HG03135 (cell line): Measurements from ENCODE around the gene OR2C3.
"Not testable (repeated sequence)": the region's sequence is repeated elsewhere in the genome, so short reads cannot be mapped to it uniquely, and the experiment has no call there.

Source experiments
- ATAC-seq: cut with Tn5 transposase; IDR thresholded peaks from one replicate; pipeline ENCODE4 v1.9.1; 2021; ENCODE audit warnings: mild to moderate bottlenecking, moderate library complexity; ENCODE audit not compliant: unreplicated experiment

The OR2C3 gene

DNA sequence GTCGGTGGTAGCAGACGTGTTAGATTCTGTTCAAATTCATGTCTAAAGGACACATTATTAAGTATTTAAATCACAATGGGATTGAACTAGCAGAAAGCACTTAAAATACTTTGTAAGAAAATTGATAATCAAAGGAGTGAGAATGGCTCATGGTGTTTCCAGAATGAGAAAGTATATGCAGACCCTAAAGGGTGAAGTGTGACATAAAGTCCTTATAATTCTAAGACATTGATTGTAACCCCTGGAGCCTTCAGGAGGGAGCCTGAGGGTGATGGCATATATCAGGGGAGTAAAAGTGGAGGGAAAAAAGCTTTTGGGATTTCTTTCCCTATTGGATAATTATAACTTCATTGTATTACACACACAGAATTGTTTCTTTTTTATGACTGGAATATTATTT, at the start of gene OR2C3:
TSS of gene OR2C3 (minus strand) at position 101 of the 400 bp plus-strand sequence. CDS start 3,929 bp downstream, outside the sequence.
- ATAC-seq: no peak

DNA sequence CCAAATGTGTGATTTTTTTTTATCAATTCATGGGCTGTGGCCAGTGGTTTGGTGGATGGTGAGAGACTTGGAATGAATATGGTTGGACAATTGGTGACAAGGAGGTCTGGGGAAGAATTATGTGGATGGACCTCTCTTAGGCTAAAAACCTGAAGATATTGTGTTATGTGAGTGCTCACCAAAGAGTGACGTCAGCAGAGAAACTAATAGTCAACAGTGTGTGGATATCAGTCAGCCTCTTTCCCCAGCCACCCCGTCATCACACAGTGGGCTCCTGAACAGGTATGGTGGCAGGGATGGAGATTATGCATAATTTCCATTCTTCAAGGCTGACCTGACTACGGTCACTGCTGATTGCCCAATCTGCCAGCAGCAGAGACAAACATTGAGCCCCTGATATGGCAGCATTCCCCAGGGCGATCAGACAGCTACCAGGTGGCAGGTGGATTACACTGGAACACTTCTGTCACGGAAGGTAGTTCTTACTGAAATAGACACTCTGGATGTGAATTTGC, 42.8 kb upstream of the OR2C3 start:
- ATAC-seq: no peak

GRCh38 chr1:247576514-247576913, 40.3 kb upstream of the OR2C3 start:
- ATAC-seq: no peak

- ATAC-seq: no peak
These were observed 38.4 kb upstream of the OR2C3 start for GRCh38 chr1:247574664-247575063.

GRCh38 chr1:247574236-247574635, 38.0 kb upstream of the OR2C3 start:
- ATAC-seq: no peak

DNA sequence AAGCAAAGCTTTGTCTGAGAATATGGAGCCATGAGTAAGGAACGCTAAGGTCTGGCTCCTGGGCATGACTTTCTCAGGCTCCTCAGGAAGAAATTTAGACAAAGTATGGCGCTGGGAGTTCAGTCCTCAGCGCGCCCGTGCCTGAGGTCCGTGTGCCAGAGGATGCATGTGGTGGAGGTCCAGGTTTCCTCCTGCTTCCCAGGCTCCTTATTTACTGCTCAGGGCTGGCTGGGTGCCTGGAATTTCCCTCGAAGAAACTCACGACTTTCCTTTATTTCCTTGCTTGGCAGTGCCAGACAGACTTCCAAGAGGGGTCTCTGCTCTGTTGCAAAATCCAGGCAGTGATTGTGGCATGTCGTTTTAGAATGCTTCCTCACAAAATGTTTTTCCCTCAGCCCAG, 26.0 kb upstream of the OR2C3 start:
- ATAC-seq: no peak

DNA sequence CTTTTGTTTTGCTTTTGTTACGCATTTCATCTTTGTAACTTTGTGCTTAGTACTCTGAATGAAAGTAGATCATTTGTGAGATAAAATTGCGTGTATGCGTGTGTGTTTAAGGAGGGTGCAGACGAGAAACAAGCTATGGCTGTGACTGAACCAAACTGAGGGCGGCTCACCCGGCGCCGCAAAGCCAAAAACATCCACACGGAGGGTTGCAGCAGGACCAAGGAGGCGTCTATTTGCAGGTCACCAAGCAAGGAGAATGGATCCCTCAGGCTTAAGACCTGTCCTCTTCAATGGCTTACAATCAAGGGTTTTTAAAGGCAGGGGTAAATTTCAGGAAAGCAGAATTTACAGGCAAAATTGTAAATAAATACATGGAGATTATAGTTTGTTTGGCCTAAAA, 25.5 kb upstream of the OR2C3 start:
- ATAC-seq: no peak

DNA sequence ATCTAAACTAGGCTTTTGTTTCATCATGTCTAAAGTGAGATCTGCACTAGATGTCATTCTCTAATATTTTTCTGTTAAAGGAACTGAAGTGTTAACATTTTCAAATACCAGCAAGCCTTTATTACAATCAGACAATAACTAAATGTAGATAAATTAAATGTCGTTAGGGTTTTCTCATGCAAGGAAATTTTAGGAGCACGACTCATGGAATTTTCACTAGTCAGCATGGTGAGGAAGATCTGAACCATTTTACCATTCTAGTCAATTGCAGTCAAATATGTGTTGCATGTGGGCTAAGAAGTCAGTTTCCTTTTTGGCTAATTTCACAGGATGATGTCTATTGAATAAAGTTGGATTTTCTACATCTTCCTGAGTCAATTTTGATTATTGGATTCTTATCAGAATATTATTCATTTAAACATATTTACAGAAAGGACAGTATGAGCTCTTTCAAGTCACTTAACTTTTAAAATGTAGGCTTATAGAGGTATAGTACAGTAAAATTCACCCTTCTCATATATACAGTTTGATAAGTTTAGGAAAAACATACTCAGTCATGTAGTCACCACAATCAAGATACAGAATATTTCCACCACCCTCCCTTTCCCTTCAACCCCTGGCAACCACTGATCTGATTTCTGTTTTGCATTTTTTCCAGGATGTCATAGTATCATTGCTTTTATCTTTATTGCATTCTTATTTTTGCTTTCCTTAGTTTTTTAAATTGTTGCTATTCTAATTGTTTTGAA, 21.9 kb upstream of the OR2C3 start:
- no peak for ATAC-seq

DNA sequence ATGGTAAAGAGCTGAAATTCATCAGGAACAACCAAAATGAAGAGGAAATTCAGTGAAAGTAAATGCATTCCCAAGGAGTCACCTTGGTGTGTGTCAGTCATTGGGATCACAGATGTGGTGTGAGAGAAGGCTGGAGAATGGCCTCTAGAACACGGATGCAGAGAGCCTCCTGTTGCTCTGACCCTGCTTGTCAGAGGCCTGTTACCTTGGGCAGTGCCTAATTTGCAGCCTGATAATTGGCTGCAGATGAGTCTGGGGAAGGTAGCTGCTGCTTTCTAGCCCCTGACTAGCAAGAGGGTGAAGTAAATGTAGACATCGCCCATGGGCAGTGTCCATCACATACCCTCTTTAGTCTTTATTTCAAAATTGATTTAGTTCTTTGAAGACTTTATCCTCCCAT, 16.0 kb upstream of the OR2C3 start:
- no peak for ATAC-seq

- ATAC-seq: no peak
These were observed 15.5 kb upstream of the OR2C3 start for GRCh38 chr1:247551721-247552120.

DNA sequence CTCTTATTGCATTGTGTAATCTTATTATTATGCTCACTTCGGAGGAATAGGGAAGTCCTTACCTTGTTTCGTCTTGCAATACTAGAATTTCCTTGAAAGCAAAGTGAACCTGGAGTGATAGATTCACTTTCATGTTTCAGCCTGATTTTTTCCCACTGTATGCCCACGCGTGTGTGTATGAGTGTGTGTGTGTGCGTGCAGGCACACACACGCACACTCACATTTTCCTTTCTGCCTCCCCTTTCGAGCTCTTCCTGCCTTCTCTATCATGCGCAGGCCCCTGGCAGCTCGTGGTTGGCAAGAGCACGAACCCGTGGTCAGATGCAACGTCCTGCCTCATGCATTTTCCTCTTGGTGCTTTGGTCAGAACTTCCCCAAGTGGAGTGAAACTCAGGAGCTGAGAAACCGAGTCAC, 12.5 kb upstream of the OR2C3 start, which contains the start of gene GCSAML:
TSS of gene GCSAML (plus strand) at position 366 of the 414 bp plus-strand sequence. CDS start 58 bp downstream, outside the sequence.
- ATAC-seq: no peak

GRCh38 chr1:247548092-247548491, 11.9 kb upstream of the OR2C3 start:
- no peak for ATAC-seq

DNA sequence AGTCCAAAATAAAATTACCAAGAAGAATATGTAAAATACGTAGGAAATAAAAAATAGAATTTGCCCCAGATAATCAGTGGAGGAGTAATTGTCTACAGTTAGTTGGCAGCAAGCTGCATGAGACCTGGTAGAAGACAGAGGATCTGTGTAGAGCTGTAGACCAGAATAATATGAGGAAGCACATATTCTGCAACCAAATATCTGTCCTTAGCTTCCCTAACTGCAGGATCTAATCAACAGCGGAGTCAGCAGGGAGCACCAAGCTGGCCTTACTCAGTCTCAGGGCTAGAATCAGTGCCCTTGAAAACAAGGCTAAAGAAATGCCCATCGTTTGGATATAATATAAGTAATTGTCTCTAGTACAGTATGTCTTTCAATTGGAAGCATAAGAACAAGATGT, 6.6 kb upstream of the OR2C3 start:
- no peak for ATAC-seq

- no peak for ATAC-seq
These were observed 4.3 kb upstream of the OR2C3 start for GRCh38 chr1:247540581-247540980.

GRCh38 chr1:247539215-247539614, 3.0 kb upstream of the OR2C3 start:
- no peak for ATAC-seq

GRCh38 chr1:247538561-247538960, 2.3 kb upstream of the OR2C3 start:
- no peak for ATAC-seq

DNA sequence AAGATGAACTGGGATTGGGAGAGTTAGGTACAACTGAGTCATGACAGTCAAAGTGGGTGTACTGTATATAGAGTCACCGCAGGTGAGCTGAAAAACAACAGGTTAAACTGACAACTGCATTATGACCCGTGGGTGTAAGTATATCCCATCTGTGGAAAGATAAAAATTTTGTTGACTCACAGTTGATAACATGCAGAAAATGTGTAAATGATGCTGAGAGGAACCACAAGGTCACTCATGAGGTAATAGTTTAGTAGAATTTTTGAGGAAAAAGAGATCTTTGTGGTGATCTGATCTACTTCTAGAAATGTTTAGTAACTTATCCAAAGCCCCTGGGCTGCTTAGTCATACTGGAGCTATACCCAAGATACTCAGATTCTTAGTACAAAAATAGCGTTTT, 838 bp downstream of the OR2C3 start:
- ATAC-seq: no peak

DNA sequence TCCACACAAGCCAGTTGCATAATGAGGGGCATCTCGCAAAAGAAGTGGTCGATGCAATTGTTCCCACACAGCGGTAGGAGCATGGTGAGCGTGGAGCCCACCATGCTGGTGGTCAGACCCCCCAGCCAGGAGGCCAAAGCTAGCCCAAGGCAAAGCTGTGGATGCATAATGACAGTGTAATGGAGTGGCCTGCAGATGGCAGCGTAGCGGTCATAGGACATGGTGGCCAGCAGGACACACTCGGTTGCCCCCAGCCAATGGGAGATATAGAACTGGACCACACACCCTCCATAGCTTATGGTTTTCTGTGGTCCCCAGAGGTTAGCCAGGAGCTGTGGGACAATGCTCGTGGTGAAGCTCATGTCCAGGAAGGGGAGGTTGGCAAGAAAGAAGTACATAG, 4.3 kb downstream of the OR2C3 start:
- ATAC-seq: no peak

DNA sequence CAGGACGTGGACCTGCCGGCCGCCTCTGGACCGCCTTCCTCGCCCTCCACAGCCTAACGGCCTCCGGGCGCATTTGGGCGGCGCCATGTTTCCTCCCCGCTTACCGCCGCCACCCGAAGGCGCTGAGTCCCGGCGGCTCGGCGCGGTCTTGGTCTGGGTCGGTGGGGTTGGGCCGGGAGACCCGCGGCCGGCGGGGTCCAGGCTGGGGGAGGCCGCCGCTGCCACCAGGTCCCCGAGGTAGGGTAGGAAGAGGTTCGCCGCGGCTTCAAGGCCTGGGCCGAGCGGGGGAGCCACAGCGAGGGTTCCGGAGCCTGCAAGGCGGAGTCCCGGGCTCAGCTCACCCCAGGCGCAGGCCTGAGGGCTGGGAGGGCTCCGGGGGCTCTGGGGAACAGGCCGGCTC, 5.5 kb downstream of the OR2C3 start:
- ATAC-seq: no peak

DNA sequence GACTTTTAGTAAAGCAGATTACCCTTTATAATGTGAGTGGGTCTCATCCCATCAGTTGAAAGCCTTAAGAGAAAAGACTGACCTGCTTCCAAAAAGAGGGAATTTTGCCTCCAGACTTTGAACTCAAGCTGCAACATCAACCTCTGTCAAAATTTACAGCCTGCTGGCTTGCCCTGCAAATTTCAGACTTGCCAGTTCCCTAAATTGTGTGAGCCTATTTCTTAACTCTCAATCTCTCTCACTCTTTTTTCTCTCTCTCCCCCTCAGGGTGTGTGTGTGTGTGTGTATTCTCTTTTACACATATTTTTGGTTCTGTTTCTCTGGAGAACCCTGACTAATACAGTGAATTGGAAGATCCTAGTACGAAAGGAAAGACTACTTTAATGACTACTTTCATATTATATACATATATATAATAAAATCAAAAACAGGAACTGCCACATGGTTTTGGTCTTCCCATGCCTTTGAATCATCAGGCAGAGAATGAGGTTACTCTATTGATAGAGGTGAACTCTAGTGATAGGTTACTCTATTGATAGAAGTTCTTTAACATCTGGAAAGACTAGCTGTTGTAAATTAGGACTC, 6.4 kb downstream of the OR2C3 start:
- no peak for ATAC-seq

DNA sequence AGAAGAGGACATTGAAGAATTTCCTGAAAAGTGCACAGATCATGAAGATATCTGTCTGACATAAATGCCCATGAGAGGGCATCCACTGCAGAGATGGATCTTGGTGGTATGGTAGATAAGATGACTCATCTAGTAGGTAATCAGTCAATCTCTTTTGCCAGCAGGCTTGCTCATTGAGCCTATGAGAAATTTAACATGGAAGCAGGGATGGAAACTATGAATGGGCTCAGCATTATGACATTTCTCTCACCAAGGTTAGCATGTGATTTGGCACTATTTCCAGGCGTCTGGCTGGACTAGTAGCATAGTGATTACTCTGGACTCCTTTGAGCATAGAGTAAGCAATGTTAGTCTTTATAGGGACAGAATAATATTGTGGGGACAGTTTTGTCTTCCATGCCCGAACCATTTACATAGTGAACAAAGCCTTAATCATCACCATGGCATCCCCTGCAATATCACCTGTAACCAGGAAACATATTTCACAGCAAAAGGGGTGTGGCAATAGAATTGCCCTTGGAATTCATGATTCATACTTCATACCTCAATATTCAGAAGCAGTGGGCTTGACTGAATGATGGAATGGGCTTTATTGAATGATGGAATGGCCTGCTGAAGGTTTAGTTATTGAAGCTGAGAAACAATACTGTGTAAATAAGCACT, 7.3 kb downstream of the OR2C3 start:
- ATAC-seq: no peak

DNA sequence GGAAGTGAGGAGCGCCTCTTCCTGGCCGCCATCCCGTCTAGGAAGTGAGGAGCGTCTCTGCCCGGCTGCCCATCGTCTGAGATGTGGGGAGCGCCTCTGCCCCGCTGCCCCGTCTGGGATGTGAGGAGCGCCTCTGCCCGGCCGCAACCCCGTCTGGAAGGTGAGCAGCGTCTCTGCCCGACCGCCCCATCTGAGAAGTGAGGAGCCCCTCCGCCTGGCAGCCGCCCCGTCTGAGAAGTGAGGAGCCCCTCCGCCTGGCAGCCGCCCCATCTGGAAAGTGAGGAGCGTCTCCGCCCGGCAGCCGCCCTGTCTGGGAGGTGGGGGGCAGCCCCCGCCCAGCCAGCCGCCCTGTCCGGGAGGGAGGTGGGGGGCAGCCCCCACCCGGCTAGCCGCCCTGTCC, 14.4 kb downstream of the OR2C3 start:
- ATAC-seq: not testable (repeated sequence)
